Skeletal muscle tissue (tissue), 4 donors: ENCODE measurements around the gene SUMO3. TPM values are rescaled to one million over a fixed set of nuclear protein-coding genes. Genes with fewer than 3 reads are reported as not detected.

Source experiments
- H3K27ac ChIP-seq: one replicate; pipeline ENCODE4 v1.7.0; 2013; ENCODE audit warnings: mild to moderate bottlenecking, low read depth, low read length, inconsistent platforms
- H3K27me3 ChIP-seq, 3 donors: one replicate each; pipeline ENCODE4 v1.7.0; 2013; ENCODE audit warnings: low read length in 3 of 3; ENCODE audit not compliant: control insufficient read depth in 3 of 3, insufficient read depth in 3 of 3
- H3K36me3 ChIP-seq, 3 donors: one replicate each; pipeline ENCODE4 v1.7.0; 2013; ENCODE audit warnings: low read length in 3 of 3; ENCODE audit not compliant: control insufficient read depth in 3 of 3, insufficient read depth in 3 of 3
- H3K4me1 ChIP-seq, 3 donors: one replicate each; pipeline ENCODE4 v1.7.0; 2013; ENCODE audit warnings: low read length in 3 of 3, mild to moderate bottlenecking in 3 of 3; ENCODE audit not compliant: control insufficient read depth in 3 of 3, insufficient read depth in 3 of 3
- H3K4me3 ChIP-seq, 3 donors: one replicate each; pipeline ENCODE4 v1.7.0; 2013; ENCODE audit warnings: low read length in 3 of 3
- H3K9ac ChIP-seq, 3 donors: one replicate each; pipeline ENCODE4 v1.7.0; 2013; ENCODE audit warnings: low read length in 3 of 3, mild to moderate bottlenecking in 3 of 3, moderate library complexity in 2 of 3, low read depth in 1 of 3
- H3K9me3 ChIP-seq, 3 donors: one replicate each; pipeline ENCODE4 v1.7.0; 2013; ENCODE audit warnings: low read length in 3 of 3; ENCODE audit not compliant: control insufficient read depth in 3 of 3
- total RNA-seq: library from RNA; depleted of rRNA; stranded (reverse); fragments of >200 nt; gene quantifications from one replicate; pipeline ENCODE4 v1.2.3, GENCODE V29; 2014
- donor health status: Osteomylitis.

SUMO3 gene
- total RNA-seq, 1 donor from 2014 or later: 28.7 TPM

DNA sequence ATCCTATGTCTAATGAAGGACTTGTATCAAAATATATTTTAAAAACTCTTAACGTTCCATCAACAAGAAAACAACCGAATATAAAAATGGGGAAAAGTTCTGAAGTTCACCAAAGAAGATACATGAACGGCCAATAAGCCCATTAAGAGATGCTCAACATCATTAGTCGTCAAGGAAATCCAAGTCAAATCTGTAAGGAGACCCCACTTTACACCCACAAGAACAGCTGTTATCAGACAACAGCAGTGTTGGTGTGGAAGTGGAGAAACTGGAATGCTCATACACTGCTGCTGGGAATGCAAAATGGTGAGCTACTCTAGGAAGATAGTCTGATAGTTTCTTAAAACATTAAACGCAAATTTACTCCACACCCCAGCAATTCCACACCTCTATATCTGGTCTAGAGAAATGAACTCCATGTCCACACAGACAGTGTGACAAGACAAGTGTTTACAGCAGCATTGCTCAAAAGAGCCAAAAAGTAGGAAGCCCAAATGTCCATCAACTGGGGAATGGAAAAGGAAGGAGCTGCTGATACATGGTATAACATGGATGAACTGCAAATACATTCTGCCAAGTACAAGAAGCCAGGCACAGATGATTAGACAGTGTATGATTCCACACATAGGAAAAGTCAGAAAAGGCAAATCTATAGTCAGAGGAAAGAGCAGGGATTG lies 34.7 kb downstream of the SUMO3 start:
- H3K36me3 ChIP-seq: peaks cover 4 to 20% (median 14%) of the 10 kb centered on the region in 3 donors
- no peak overlapping the region for H3K4me3 ChIP-seq
- H3K9me3 ChIP-seq: no peaks in the 10 kb centered on the region
- H3K4me1 ChIP-seq: peaks cover 4 to 17% (median 4%) of the 10 kb centered on the region in 3 donors
- no peak overlapping the region for H3K9ac ChIP-seq
- no peak overlapping the region for H3K27ac ChIP-seq
- H3K27me3 ChIP-seq: no peaks in the 10 kb centered on the region

DNA sequence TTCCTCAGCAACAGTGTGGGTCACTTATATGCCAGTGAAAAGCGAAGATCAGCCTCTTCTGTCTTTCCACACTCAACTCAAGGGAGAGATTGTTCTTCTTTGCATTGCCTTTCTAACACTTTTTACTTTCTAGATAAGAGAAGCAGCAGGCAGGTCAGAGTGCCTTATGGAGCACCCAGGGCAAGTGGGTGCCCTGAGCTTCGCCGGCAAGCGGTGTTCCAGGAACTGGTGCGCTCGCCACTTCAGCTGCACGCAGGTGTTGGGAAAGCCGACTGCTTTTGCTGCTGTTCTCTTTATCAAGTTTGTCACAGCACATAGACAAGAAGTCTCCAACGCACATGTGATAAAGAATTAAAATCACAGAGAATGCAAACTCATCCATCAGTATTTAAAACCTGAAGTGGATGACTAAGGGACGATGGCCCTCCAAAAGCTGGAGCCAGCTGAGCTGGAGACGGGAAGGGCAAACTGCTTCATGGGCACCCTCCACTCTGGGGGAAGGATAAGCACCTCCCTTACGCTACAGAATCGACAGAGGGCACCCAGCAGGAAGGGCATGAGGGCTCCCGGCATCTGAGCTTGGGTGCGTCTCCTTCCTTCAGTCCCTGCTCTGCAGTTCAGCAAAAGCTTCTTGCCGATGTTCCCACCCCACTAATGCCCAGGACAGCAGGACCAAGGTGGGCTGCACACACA lies 36.9 kb downstream of the SUMO3 start:
- Histone ChIP-seq H3K36me3 (peaks cover 9 to 36% (median 17%) of the 10 kb centered on the region in 3 donors), H3K9me3 (no peaks in the 10 kb centered on the region), H3K9ac (peak overlapping the region in 1 of 3 donors; percentile 6), H3K4me3 (no peak overlapping the region), H3K4me1 (peaks cover 4 to 17% (median 4%) of the 10 kb centered on the region in 3 donors), H3K27me3 (no peaks in the 10 kb centered on the region), H3K27ac (no peak overlapping the region)

DNA sequence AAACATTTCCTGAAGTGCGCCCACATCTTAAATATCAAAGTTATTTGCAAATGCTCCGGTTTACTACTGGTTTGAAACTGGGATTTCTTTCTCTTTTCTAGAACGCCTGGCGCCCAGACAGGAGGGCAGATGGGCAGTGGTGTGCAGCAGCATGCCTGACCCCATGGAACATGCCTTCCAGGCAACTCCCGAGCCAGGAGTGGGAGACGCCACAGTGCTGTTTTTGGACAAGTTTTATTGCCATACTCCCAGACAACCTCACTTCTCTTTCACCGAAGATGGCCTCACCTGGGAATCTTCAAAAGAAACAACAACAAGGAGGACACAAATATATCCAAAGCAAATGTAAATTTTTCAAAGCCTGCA lies 37.7 kb downstream of the SUMO3 start:
- H3K9me3 ChIP-seq: no peaks in the 10 kb centered on the region
- H3K36me3 ChIP-seq: peaks cover 12 to 44% (median 22%) of the 10 kb centered on the region in 3 donors
- no peaks in the 10 kb centered on the region for H3K27me3 ChIP-seq
- no peak overlapping the region for H3K9ac ChIP-seq
- no peak overlapping the region for H3K27ac ChIP-seq
- H3K4me3 ChIP-seq: no peak overlapping the region
- H3K4me1 ChIP-seq: peaks cover 4 to 17% (median 4%) of the 10 kb centered on the region in 3 donors

DNA sequence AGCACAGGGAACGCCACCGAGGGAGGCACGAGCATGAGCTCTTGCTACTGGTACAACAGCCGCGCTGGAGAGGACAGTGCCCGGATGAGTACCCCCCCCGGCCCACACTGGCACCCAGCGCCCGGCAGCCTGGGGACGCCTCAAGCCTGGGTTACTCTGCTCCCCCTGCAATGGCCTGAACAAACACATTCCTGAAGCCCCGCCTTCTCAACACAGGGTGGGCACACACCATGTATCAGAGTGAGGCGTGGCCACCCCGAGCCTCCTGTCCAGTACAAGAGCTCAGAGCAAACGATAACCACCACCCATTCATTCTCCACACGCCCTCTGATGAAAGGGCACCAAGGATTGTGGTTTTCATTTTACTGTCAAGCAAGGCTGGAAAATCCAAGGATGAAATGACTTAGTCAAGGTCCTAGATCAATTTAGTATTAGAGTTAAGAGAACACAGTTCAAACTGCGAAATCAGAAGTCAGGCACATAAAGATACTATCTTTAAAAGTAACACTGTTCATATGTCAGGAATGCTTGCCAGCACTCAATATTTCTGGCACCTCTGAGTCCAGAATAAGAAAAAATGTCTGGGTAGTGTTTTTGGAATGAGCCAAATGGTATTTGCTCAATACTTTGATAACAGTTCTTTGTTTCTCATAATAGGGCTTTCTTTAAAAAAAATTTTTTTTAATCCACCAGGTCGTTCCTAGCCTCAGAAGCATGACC lies 38.3 kb downstream of the SUMO3 start:
- Histone ChIP-seq H3K27ac (no peak overlapping the region), H3K9ac (no peak overlapping the region), H3K9me3 (no peaks in the 10 kb centered on the region), H3K36me3 (peaks cover 14 to 45% (median 25%) of the 10 kb centered on the region in 3 donors), H3K27me3 (no peaks in the 10 kb centered on the region), H3K4me3 (no peak overlapping the region), H3K4me1 (peaks cover 4 to 13% (median 4%) of the 10 kb centered on the region in 3 donors)

DNA sequence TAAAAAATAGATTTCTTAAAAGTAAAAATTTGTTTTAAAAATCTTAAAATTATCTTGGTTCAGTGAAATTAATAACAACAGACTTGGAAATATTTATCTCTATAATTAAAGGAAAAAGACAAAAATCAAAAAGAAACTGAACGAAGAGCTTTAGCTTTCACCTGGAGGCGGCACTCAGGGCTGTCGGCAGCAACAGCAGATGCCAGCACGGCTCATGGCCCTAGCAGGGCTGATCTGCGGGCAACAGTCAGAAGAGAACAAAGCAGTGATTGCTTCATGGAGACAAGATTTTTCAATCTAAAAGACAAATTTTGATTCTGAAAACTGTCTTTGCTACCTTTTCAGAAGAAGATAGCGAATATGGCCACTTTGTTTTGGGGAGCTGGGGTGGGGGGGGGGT lies 38.9 kb downstream of the SUMO3 start:
- Histone ChIP-seq H3K27me3 (no peaks in the 10 kb centered on the region), H3K36me3 (peaks cover 16 to 48% (median 28%) of the 10 kb centered on the region in 3 donors), H3K4me3 (no peak overlapping the region), H3K4me1 (peaks cover 4 to 13% (median 4%) of the 10 kb centered on the region in 3 donors), H3K27ac (no peak overlapping the region), H3K9ac (no peak overlapping the region), H3K9me3 (no peaks in the 10 kb centered on the region)

DNA sequence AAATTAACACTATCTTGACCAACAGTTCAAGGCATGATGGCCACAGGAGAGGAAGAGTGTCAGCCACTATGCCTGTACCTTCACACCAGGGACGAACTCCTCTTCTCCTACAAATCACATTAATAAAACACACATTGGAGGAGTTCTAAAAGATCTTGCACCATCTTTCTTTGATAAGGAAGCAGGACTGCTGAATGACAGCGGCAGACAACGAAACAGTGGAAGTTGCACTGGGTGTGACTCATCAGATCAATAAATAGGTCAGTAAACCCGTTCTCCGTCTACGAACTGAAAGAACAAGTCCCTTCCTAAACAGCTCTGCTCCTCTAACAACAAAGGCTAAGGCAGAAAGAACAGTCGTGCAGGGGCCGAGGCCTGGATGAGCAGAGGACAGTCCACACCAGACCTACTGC lies 39.4 kb downstream of the SUMO3 start:
- Histone ChIP-seq H3K36me3 (peaks cover 18 to 51% (median 31%) of the 10 kb centered on the region in 3 donors), H3K27ac (no peak overlapping the region), H3K4me3 (no peak overlapping the region), H3K9me3 (no peaks in the 10 kb centered on the region), H3K4me1 (peaks cover 4 to 13% (median 4%) of the 10 kb centered on the region in 3 donors), H3K27me3 (no peaks in the 10 kb centered on the region), H3K9ac (no peak overlapping the region)

DNA sequence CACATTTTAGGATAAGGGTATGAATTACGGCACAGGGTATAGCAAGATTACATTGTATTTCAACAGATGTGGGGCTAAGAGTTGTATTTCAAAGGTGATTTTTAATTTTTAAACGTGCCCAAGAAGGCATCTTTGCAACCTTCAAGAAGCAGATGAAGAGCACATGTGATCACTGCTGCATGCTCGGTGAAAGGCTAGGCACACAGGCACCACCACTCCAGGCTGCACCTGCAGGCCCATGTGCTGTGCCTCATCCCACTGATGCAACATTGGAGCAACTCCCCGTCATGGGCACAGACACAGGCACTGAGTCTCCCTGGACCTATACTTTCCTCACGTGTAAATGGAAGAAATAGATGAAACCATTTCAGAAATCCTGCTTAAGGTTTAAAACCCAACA lies 39.8 kb downstream of the SUMO3 start:
- H3K36me3 ChIP-seq: peaks cover 22 to 53% (median 32%) of the 10 kb centered on the region in 3 donors
- no peaks in the 10 kb centered on the region for H3K27me3 ChIP-seq
- H3K9me3 ChIP-seq: no peaks in the 10 kb centered on the region
- H3K9ac ChIP-seq: no peak overlapping the region
- H3K4me3 ChIP-seq: no peak overlapping the region
- no peak overlapping the region for H3K27ac ChIP-seq
- peaks cover 4 to 13% (median 4%) of the 10 kb centered on the region in 3 donors for H3K4me1 ChIP-seq

DNA sequence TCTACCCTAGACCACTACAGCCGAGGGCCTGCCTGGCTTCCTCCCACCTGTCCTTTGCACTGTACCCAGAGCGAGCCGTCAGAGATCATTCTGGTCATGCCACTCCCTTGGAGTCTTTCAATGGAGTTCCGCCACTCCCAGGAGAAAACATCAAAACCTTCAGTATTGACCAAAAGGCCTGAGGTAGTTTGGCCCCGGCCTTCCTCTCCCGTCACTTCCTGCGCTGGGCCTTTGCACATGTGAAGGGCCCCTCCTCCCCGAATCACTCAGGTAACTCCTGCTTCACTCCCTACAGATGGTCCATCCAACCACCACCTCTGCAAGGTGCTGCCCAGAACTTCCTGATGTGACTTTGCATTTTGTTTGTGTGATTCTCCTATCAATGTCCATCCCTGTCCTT lies 42.9 kb downstream of the SUMO3 start:
- H3K4me3 ChIP-seq: no peak overlapping the region
- no peaks in the 10 kb centered on the region for H3K9me3 ChIP-seq
- peaks cover 43 to 70% (median 60%) of the 10 kb centered on the region in 3 donors for H3K36me3 ChIP-seq
- no peaks in the 10 kb centered on the region for H3K27me3 ChIP-seq
- no peak overlapping the region for H3K27ac ChIP-seq
- peaks cover 4 to 6% (median 4%) of the 10 kb centered on the region in 3 donors for H3K4me1 ChIP-seq
- no peak overlapping the region for H3K9ac ChIP-seq

DNA sequence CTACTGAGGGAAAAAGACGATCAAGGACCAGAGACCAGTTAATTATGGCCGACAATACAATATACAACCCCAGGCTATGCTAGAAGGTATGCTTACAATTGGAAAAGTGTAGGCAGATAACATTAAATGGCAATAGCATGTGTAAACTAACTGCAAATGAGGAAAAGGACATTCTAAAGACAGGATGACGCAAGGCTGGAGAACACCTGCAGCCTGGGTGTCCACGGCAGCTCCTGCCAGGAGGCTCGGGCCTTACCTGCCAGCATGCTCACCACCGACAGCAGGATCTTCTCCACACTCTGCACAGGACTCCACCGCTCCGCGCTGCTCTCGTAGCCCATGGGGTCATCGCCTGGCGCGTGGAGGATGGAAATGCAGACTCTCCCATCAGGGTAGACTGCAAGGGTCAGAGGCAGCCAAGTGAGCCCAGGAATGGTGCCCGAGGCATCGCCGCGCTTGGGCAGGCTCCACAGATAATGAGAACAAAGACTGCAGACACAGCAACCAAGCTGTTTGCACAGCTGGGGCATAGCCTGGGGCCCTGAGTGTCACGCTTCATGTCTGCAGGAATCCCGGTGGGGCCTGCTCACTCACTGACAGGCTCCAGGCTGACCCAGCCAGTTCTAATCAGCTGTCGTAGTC lies 44.5 kb downstream of the SUMO3 start:
- peaks cover 52 to 78% (median 69%) of the 10 kb centered on the region in 3 donors for H3K36me3 ChIP-seq
- H3K27ac ChIP-seq: no peak overlapping the region
- no peaks in the 10 kb centered on the region for H3K9me3 ChIP-seq
- H3K9ac ChIP-seq: no peak overlapping the region
- H3K4me1 ChIP-seq: no peaks in the 10 kb centered on the region
- no peak overlapping the region for H3K4me3 ChIP-seq
- no peaks in the 10 kb centered on the region for H3K27me3 ChIP-seq
